Measurements from ENCODE around the gene DICER1.
"Not testable (repeated sequence)": the region's sequence is repeated elsewhere in the genome, so short reads cannot be mapped to it uniquely, and the experiment has no call there.

Gene DICER1

GRCh38 chr14:95183082-95183481 is 25.8 kb upstream of the DICER1 start:
- Histone ChIP-seq H3K9me2 (replicated peaks; ENCODE audit: control insufficient read depth, low read length) (no peaks in the 10 kb centered on the region), H4K20me1 (ENCODE audit: control insufficient read depth, insufficient read depth, low read depth, low read length) (no peaks in the 10 kb centered on the region), H3K4me3 (ENCODE audit: low read length) (no peak overlapping the region), H3K4me1 (ENCODE audit: control insufficient read depth, low read length) (no peaks in the 10 kb centered on the region), H3K79me2 (ENCODE audit: control insufficient read depth, low read length) (no peaks in the 10 kb centered on the region), H3K9me3 (ENCODE audit: control insufficient read depth, insufficient read depth, low read length) (no peaks in the 10 kb centered on the region), H3F3A (ENCODE audit: control insufficient read depth, insufficient read depth) (no peaks in the 10 kb centered on the region), H3K36me3 (ENCODE audit: control insufficient read depth, low read length) (no peaks in the 10 kb centered on the region), H3K4me2 (ENCODE audit: low read length) (no peak overlapping the region), H3K27ac (ENCODE audit: low read depth, low read length) (no peak overlapping the region), H3K27me3 (ENCODE audit: control insufficient read depth, low read length) (peaks cover 34% of the 10 kb centered on the region)
- no peak for TF ChIP-seq EZH2phosphoT487 (IDR thresholded peaks at IDR 0.05; ENCODE audit: borderline replicate concordance, low read length)
- no peak for TF ChIP-seq CTCF (IDR thresholded peaks at IDR 0.05; ENCODE audit: low read depth, low read length, poor library complexity, severe bottlenecking)

- no peak overlapping the region for H3K4me3 ChIP-seq (ENCODE audit: low read length)
- no peak overlapping the region for H3K4me2 ChIP-seq (ENCODE audit: low read length)
- H3F3A ChIP-seq (ENCODE audit: control insufficient read depth, insufficient read depth): no peaks in the 10 kb centered on the region
- no peak for TF ChIP-seq EZH2phosphoT487 (IDR thresholded peaks at IDR 0.05; ENCODE audit: borderline replicate concordance, low read length)
- no peak for TF ChIP-seq CTCF (IDR thresholded peaks at IDR 0.05; ENCODE audit: low read depth, low read length, poor library complexity, severe bottlenecking)
- H3K9me3 ChIP-seq (ENCODE audit: control insufficient read depth, insufficient read depth, low read length): no peaks in the 10 kb centered on the region
- H3K4me1 ChIP-seq (ENCODE audit: control insufficient read depth, low read length): no peaks in the 10 kb centered on the region
- no peak overlapping the region for H3K27ac ChIP-seq (ENCODE audit: low read depth, low read length)
- H4K20me1 ChIP-seq (ENCODE audit: control insufficient read depth, insufficient read depth, low read depth, low read length): no peaks in the 10 kb centered on the region
- no peaks in the 10 kb centered on the region for H3K9me2 ChIP-seq (replicated peaks; ENCODE audit: control insufficient read depth, low read length)
- H3K79me2 ChIP-seq (ENCODE audit: control insufficient read depth, low read length): no peaks in the 10 kb centered on the region
- H3K27me3 ChIP-seq (ENCODE audit: control insufficient read depth, low read length): peaks cover 30% of the 10 kb centered on the region
- H3K36me3 ChIP-seq (ENCODE audit: control insufficient read depth, low read length): no peaks in the 10 kb centered on the region
Measured at GRCh38 chr14:95182379-95182778, 25.1 kb upstream of the DICER1 start.

DNA sequence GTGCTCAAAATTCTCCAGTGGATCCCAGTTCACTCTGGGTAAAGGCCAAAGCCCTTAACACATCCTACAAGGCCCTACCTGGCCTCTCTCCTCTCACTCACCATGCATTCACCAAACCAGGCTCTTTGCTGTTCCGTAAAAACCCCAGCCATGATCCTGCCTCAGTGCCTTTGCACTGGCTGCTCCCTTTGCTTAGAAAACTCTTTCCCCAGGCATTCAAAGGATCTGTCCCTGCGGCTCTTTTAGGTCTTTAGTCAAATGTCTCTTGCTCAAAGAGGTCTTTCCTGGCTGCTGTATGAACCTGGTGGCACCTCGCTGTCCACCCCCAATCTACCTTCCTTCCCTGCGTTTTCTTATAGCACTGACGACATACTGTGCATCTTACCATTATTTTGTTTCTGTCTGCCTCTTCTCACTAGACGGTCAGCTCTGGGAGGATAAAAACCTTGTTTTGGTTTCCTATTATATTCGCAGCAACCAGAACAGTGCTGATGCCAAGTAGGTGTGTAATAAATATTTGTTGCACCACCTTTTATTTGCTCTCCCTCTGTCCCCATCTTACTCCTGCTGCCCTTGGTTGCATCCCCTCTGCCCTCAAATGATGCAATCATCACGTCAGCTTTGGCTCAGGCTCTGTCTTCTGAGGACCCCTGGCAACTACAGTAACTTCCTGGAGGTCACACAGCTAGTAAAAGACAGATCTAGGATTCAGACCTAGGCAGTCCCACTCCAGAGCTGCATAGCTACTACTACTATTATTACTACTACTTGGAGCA is 23.8 kb upstream of the DICER1 start:
- Histone ChIP-seq H3K9me3 (ENCODE audit: control insufficient read depth, insufficient read depth, low read length) (no peaks in the 10 kb centered on the region), H3F3A (ENCODE audit: control insufficient read depth, insufficient read depth) (no peaks in the 10 kb centered on the region), H3K79me2 (ENCODE audit: control insufficient read depth, low read length) (no peaks in the 10 kb centered on the region), H3K4me1 (ENCODE audit: control insufficient read depth, low read length) (no peaks in the 10 kb centered on the region), H3K36me3 (ENCODE audit: control insufficient read depth, low read length) (no peaks in the 10 kb centered on the region), H3K4me2 (ENCODE audit: low read length) (no peak overlapping the region), H3K27ac (ENCODE audit: low read depth, low read length) (no peak overlapping the region), H3K4me3 (ENCODE audit: low read length) (no peak overlapping the region), H3K27me3 (ENCODE audit: control insufficient read depth, low read length) (peaks cover 18% of the 10 kb centered on the region), H3K9me2 (replicated peaks; ENCODE audit: control insufficient read depth, low read length) (no peaks in the 10 kb centered on the region), H4K20me1 (ENCODE audit: control insufficient read depth, insufficient read depth, low read depth, low read length) (no peaks in the 10 kb centered on the region)
- TF ChIP-seq CTCF (IDR thresholded peaks at IDR 0.05; ENCODE audit: low read depth, low read length, poor library complexity, severe bottlenecking): no peak

DNA sequence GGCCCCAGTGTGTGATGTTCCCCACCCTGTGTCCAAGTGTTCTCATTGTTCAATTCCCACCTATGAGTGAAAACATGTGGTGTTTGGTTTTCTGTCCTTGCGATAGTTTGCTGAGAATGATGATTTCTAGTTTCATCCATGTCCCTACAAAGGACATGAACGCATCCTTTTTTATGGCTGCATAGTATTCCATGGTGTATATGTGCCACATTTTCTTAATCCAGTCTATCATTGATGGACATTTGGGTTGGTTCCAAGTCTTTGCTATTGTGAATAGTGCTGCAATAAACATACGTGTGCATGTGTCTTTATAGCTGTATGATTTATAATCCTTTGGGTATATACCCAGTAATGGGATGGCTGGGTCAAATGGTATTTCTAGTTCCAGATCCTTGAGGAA is 18.3 kb upstream of the DICER1 start:
- H3K27me3 ChIP-seq (ENCODE audit: control insufficient read depth, low read length): peaks cover 16% of the 10 kb centered on the region
- H3K4me3 ChIP-seq (ENCODE audit: low read length); H3K4me1 ChIP-seq (ENCODE audit: control insufficient read depth, low read length); H3K4me2 ChIP-seq (ENCODE audit: low read length); H3K79me2 ChIP-seq (ENCODE audit: control insufficient read depth, low read length); H4K20me1 ChIP-seq (ENCODE audit: control insufficient read depth, insufficient read depth, low read depth, low read length); H3F3A ChIP-seq (ENCODE audit: control insufficient read depth, insufficient read depth); H3K9me2 ChIP-seq (replicated peaks; ENCODE audit: control insufficient read depth, low read length); H3K36me3 ChIP-seq (ENCODE audit: control insufficient read depth, low read length); H3K9me3 ChIP-seq (ENCODE audit: control insufficient read depth, insufficient read depth, low read length); H3K27ac ChIP-seq (ENCODE audit: low read depth, low read length): not testable (repeated sequence)

Data from DOHH2 (cell line).